HTERT RPE-1 (cell line): Measurements from ENCODE around the gene ELL.

ENCODE experiments used
- in situ Hi-C: fragments of 300-500 bp; cut with MboI; formaldehyde crosslinking; loops from 4 replicates; pipeline ENCODE4 v1.14.3; 2020; ENCODE audit warnings: low sequenced_read_pairs

Gene ELL

DNA sequence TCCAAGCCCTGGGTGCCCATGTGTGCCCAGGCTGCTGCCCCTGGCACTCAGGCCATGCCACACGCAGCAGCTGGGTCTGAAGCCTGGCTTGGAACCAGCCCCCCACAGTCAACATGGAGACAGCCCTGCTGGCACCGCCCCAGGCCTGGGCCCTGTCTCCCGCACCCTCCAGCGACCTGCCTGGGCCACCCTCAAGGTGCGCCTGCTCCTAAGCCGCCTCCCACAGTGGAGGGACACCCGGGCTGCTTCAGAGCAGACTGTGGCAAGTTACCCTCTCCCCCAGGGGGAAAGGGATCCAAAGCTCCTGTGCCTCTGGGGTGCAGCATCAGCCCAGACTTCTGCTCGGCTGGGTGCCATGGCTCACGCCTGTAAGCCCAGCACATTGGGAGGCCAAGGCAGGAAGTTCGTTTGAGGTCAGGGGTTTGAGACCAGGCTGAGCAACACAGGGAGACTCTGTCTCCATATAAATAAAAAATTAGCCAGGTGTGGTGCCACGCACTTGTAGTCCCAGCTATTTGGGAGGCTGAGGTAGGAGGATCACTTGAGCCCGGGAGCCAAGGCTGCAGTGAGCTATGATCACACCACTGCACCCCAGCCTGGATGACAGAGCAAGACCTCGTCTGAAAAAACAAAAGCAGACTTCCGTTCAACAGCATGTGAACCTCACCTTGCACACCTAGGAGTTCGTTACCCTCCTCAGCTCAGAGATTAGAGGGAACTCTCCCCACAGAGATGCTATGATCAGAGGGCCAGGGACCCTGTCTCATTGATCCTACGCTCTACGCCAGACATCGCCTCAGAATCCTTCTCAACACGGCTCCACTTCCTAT, 15.6 kb downstream of the ELL start:
- in situ Hi-C loops = no loop called here

DNA sequence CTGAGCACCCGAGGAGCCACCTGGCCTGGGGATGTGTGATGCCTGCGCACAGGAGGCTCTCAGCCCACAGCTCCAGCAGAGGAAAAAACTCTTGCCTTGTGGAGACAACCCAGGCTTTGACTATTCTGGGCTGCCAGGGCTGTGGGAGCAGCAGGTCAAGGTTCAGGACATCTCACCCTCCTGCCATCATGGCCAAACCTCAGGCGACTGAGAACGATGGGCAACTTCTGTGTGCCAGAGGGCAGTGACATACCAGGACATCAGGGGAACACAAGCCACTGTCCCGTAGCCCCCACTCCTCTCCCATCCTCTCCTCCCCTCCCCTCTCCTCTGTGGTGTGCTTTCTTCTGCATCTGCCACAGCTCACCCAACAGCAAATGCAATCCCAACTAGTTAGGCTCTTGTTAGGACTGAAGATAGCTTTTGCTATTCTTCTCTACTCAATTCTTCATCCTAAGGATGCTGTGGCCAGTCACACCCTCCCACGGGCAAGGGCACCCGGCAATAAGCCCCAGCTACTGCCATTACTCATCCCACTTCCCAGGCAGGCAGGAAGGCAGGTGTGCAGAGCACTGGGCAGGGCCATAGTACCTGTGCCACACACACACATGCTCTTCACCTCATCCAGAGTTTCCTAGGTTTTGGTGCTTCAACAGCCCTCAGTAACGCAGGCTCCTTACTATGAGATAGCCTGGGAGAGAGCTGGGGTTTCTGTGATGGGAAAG, 16.8 kb downstream of the ELL start:
- in situ Hi-C loops = no loop called here

DNA sequence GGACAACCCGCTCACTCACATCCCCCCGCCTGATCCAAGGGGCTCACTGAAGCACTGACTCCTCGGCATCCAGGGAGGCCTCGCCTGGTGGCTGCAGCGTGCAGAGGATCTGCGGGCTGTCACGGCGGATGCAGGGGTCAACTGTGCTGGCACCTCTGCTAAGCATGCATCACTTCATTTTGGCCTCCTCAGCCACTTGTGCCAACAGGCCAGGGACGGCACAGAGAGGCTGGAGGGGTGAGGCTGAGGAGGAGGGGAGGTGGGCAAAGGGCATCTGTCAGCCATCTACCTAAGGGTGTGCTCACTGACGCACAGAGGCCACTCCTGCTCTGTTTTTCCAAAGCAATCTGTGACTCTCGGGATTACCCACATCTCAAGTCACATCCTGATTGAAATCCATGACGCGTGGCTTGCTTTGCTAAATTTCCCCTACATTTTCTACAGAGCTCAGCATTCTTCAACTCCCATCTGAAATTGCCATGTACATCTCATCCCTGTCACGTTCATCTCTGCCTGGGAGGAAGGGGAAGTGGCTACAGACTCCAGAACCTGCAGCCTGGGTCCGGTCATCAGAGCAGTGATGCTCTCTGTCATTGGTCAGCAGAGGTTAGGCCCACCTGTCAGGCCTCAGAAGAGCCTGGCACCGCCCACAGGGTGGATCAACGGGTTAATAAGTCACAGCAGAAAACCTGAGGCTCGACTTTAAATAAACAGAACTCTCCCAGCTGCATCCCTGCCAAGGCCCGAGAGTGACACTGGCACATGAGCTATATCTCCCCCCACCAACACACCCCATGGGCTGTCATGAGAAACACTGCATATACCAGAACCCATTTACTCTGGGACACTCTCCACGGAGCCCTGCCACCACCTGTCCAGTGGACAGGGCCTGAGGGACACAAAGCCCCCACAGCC, 17.6 kb downstream of the ELL start:
- in situ Hi-C loops = no loop called here

DNA sequence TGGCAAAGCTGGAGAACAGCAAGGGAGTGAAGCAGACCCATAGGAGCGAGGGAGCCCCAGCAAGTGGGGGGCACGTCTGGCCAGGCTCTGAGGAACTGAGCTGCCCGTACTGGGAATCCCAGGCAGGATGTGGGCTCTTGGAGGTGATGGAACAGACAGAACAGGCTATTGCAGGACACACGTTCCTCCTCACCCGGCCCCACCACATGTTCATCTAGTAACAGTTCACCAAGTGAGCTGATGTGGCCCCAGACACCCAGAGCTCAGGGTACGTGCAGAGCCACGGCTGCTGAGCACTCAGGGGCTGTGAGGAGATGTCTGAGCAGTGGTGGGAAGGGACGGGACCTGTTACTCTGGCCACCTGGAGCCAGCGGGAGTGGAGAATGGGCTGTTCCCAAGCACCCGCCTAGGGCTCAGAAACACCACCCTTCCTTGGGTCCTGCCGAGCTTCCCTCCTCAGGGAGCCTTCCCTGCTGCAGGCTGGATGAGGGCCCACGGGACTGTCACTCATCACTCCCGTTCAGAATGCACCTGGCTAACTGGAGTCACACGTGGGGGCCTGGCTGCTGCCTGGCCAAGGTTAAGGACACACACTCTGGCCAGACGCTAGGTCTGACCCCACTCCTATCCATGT, 18.4 kb downstream of the ELL start:
- in situ Hi-C loops = no loop called here

DNA sequence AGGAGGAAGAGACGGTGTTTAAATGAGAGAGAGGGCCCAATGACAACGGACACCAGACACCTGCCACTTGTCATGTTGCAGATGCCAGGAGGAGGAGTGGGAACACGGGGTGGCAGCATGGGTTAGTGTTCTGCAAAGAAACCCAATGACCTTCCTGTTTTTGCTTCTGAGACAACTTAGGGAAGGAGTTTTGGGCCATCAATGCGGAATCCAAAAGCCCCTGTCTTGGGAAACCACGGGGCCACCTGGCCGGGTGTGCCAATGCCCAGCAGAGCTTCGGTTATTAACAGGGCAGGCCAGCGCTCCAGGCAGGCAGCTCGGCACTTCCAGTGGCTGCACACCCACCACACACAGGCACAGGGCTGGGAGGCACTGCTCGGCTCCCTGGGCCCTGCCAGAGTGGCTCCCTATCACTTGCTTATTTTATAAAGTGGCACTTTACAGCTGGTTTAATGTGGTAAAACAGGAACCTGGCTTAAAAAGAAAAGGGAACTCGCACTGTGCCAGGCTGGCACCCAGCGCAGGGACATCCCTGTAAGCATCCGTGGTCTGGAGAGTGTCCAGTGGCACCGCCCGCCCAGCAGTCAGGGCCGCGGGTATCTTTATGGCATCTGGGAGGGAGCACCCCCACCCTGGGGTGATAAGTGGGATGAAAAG, 19.1 kb downstream of the ELL start:
- in situ Hi-C loops = no loop called here

DNA sequence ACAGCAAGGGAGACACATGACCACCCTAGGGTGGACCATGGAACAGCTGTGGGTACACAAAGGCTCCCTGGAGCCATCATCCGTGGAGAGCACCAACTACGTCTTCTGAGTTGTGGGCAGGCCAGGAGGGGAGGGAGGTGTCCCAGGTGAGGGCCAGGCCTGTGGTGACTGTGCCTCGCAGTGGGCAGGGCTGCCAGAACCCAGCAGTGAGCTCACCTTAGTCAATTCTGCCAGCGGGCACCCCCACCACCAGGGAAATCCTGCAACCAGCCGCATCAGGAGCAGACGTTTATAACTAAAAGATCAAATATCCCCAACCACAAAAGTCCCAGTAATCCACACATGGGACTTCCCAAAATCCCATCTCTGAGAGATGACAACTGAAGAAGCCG, 19.6 kb downstream of the ELL start:
- in situ Hi-C loops = no loop called here

DNA sequence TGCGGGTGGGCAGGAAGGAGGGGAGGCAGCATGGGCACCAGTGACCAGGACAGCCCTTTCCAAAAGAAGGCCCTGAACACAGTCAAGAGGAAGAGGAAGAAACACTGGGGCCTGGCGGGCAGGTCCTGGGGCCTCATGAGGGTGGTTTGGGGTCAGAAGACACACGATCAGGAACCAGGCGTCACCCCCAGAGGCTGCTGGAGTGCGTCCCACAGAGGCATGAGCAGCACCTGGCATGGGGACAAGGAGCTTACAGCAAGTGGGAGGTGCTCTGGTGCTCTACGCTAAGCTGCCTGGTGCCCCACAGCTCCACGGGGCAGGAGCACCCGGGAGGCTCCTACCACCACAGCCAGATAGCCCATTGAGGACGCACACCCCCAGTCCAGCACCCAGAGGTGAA, 20.0 kb downstream of the ELL start:
- in situ Hi-C loops = no loop called here

DNA sequence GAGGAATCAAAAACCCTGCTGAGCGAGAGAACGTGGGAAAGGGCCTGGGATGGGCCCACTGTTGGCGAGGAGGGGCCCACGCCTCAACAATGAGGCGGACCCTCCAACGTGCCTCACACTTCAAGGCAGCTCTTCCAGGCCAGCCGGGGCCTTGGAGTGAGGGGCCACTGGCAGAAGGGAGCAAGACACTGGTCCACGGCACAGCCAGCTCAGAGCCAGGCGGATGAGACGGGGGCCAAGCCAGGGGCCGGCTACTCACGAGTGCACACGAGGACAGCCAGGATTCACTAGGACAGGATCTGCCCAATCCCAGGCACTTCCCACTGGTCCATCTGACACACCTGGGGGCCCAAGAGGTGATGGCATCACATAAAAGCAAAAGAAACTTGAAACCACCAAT, 20.5 kb downstream of the ELL start:
- in situ Hi-C loops = no loop called here

DNA sequence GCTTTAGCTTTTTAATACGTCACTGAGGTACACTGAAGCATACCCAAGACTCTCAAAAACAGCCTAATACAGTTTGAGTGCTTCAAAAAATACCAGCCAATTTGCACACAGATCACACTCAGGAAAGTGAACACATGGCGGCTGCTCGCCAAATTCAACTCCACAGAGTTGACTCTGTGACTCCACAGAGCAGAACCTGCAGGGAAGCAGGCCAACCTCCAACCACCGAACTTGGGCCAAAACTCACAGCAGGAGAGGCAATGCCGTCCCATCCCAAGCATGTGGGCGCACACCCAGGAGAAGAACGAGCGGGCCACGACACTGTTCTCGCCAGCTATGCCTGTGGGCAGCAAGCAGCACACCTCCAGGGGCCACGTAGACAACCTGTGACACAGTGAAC, 21.1 kb downstream of the ELL start:
- in situ Hi-C loops = no loop called here

DNA sequence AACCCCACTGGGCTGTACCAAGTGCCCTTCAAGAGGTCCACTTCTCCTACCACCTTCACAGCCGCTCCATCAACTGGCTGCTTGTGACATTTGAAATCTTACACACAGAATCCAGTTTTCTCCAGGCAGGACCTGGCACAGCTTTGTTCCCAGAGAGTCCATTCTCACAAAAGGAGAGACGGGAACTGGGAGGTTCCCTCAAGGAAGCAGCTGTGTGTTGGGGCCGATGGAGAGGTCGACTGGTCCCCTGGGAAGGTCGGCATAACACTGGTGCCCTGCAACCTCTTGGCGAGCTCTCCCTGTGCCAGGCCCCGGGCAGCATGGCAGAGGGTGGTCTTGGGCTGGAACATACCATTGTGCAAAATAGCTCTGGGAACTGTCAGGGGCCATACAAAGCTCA, 21.5 kb downstream of the ELL start:
- in situ Hi-C loops = no loop called here

DNA sequence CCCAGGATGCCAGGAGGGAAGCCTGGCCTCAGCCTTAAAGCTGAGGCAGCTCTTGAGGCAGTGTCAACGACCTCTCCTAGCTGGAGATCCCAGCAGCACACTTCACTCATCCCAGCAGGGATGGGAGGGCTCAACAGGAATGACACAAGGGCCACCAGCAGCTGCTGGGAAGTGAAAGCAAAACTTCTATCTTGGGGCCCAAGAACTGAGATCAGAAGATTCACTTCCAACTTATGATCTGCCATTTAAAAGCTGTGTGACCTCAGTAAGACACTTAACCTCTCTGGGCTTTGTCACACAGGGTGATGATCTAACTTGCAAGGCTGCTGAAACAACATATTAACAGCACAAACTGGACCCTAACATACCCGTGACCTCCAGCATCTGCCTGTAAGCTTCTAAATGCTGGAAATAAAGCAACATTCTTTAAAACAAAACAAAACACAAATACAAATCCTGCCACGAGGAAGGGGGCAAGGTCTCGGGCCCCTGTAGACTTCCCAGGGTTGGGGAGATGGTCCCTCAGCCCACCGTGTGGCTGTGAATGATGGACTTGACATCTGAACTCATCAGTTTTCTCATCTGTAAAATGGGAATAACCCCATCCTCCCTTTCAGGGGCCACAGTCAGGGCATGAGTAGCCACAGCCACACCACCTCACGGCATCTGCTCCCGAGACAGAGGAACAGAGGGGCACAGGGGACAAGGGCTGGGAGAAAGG, 22.7 kb downstream of the ELL start:
- in situ Hi-C loops = no loop called here

DNA sequence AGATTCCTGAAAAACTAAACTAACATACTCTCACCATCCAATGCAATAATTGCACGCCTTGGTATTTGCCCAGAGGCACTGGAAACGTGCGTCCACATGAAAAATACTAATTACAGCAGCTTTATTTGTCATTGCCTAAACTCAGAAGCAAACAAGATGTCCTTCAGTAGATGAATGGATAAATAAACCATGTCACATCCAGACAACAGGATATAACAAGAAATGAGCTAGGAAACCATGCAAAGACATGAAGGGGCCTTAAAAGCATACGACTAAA, 25.0 kb downstream of the ELL start:
- in situ Hi-C loops = no loop called here

DNA sequence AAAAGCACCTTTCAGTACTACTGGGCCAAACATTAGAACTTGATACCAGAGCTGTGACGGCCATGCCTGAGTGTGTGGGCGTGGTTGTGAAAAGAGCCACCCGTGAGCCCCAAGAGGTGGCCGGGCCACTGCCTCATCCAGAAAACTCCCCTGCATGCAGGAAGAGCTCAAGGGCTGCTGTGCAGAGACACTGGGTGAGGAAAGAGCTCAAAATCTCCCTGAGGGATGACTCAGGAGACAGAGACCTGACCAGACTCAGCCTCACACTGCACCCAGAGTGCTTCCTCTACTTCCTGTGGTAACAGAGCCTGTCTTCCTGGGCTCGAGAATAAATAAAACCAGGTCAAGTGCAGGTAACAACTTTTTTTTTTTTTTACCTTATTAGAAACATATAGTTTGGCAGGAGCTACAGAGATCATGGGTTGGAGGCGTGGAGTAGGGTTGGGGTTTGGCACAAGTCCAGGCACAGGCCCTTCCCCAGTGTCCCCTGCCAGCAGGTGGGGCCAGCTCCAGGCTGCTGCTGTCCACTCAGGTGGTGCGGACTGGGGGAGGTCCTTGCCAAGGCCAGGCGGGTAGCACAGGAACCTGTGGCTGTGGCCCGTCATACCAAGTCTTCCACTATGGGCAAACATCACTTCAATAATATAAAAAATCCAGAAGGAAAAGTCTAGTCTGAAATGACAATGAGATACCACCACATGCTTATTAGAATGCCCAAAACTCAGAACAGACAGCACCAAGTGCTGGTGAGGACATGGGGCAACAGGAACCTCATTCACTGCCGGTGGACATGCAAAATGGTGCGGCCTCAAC, 25.5 kb downstream of the ELL start:
- in situ Hi-C loops = no loop called here

DNA sequence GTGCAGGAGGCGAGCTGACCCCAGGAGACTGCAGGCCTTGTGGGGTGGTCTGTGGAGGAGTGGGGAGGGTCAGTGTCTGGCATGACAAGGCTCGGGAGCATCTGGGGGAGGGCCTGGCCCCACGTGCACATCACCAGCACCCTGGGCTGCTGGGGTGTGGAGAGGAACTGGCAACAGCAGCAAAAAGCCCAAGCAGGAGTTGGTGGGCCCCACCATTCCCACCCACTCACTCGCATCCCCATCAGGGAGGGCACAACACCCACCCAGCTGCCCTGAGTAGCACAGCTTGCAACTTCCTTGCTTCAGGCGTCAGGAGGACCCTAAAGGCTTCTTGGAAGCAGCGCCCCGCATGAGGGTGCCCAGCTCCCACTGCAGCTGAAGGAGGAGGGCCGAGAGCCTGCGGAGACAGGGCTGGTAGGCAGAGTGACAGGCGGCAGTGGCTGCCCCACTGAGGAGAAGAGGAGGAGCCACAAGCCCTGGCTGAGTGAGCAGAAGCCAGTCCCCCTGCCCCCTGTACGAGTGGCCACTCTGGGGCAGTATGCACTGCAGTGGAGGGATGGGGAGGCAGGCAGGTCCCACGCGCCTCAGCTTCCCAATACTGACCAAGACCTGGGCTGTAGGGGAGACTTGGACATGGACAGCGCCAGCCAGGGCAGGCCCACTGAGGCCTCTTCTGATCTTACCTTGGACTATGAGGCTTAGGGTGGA, 26.5 kb downstream of the ELL start:
- in situ Hi-C loops = no loop called here

DNA sequence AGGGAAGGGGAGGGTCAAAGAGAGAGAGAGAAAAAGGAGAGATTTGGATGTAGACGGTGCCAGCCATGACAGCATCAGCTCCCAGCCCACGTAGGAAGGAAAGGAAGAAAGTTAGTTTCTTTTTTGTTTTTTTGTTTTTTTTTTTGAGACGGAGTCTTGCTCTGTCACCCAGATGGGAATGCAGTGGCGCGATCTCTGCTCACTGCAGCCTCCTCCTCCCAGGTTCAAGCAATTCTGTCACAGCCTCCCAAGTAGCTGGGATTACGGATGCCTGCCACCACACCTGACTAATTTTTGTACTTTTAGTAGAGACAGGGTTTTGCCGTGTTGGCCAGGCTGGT, 27.6 kb downstream of the ELL start:
- in situ Hi-C loops = no loop called here

DNA sequence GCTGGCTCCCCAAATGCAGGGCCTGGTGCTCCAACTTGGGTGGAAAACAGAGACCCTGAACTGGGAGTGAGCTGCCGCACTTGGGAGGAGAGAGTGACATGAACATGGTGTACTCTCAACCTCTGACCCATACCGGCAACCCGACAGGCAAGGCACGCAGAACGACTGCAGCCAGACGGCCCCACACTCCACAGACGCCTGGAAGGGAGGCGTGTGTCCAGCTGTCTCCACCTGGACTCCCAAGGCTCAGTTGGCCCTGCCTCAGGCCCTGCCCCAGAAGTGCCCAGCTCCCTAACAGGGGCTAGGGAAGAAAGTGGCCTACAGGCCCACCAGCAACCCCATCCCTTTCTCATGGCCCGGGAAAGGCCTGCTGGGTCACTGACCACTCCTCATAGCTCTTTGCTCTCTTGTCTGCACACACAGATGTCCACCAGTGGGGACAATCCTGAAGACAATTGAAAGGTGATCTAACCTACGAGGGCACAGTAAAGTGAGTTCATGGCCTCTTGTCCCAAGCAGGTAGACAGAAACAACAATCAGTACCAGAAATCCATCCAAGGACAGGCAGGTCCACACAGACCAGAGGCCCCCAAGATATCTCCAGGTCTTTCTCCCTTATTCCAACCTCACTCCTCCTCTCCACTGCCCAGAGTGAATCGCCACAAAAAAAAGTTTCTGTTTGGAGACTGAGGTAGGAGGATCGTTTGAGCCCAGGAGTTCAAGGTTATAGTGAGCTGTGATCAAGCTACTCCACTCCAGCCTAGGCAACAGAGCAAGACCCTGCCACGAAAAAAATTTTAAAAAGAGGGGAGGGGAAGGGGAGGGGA, 28.2 kb downstream of the ELL start:
- in situ Hi-C loops = no loop called here

DNA sequence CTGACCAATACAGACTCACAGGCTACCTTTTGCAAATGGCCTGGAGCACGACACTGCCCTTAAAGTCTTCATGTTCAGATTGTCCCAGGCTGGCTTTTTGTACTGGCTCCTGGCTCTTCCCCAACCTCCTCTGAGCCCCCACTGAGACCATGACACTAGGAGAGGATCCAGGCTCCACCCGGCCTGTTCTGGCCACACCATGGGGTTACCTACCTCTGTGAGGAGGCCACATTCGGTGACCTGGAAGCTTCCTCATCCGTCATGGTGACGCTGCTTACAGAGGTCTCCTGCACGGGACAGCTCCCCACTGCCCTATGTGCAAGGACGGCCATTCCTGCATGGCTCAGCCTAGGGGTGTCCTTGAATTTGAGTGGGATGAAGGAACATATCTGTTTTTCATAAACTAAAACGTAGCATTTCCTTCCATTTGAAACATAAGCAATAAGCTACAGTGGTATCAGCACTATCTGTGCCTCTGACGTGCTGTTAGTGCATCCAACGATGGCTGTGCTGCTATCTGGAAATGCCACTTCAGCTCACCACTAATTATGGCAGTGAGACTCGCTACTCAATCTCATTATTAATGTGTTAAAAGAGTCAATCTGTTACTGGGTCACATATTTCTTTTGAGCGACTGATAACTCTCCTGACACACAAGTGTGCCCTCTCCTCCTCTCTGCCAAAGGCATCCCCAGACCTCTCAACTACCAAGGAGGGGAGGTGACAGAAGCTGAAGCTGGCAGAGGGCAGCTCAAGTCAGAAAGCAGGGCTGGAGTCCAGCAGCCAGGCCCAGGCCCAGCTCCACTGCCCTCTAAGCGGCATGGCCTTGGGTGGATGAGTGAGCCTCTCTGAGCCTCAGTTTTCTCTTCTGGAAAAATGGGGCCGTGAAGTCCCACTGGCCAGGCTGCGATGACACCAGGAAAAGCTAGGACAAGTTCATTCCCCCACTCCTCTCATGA, 29.6 kb downstream of the ELL start:
- in situ Hi-C loops = no loop called here
